CD4-positive, alpha-beta T cell treated with Interleukin-21 for 1 hour (primary cell): ENCODE measurements around the gene ACP1.
A peak's percentile ranks its signal among the peaks of the same experiment; 100 is the strongest.
"Not testable (repeated sequence)": the region's sequence is repeated elsewhere in the genome, so short reads cannot be mapped to it uniquely, and the experiment has no call there.

ENCODE experiments used
- DNase-seq: peaks from one replicate; pipeline ENCODE4 v3.0.0-alpha.2; 2020

The ACP1 gene

GRCh38 chr2:314561-315336 is 50.0 kb downstream of the ACP1 start:
- no peak for DNase-seq

- DNase-seq, result not testable (repeated sequence)
Measured at GRCh38 chr2:315925-316324, 51.2 kb downstream of the ACP1 start.

GRCh38 chr2:316381-316780 is 51.6 kb downstream of the ACP1 start:
- no peak for DNase-seq

- peak; percentile 20 for DNase-seq
Measured at GRCh38 chr2:317501-318424, 53.0 kb downstream of the ACP1 start.

GRCh38 chr2:319059-319600 is 54.4 kb downstream of the ACP1 start:
- no peak for DNase-seq

GRCh38 chr2:320561-320960 is 55.8 kb downstream of the ACP1 start:
- no peak for DNase-seq

- DNase-seq, result no peak
Measured at GRCh38 chr2:322326-322725, 57.6 kb downstream of the ACP1 start.

GRCh38 chr2:323035-323434 is 58.3 kb downstream of the ACP1 start:
- no peak for DNase-seq
